ENCODE measurements around the gene ALCAM.
"Not testable (repeated sequence)": the region's sequence is repeated elsewhere in the genome, so short reads cannot be mapped to it uniquely, and the experiment has no call there.

Gene ALCAM

GRCh38 chr3:105392598-105392997 is 25.9 kb downstream of the ALCAM start:
- not testable (repeated sequence) for DNase-seq

GRCh38 chr3:105394177-105394576 is 27.5 kb downstream of the ALCAM start:
- no peak for DNase-seq

- peak; percentile 72 for DNase-seq
Observed at GRCh38 chr3:105397974-105398373, 31.3 kb downstream of the ALCAM start.

GRCh38 chr3:105398437-105398836 is 31.7 kb downstream of the ALCAM start:
- DNase-seq = peak; percentile 73

- DNase-seq = peak; percentile 20
Observed at GRCh38 chr3:105399062-105399461, 32.4 kb downstream of the ALCAM start.

GRCh38 chr3:105399611-105400010 is 32.9 kb downstream of the ALCAM start:
- DNase-seq = no peak

GRCh38 chr3:105401254-105401653 is 34.5 kb downstream of the ALCAM start:
- DNase-seq = no peak

- no peak for DNase-seq
Observed at GRCh38 chr3:105401691-105402149, 35.0 kb downstream of the ALCAM start.

- no peak for DNase-seq
Observed at GRCh38 chr3:105402287-105402801, 35.6 kb downstream of the ALCAM start.

- not testable (repeated sequence) for DNase-seq
Observed at GRCh38 chr3:105403034-105403433, 36.3 kb downstream of the ALCAM start.

GRCh38 chr3:105406268-105406667 is 39.6 kb downstream of the ALCAM start:
- DNase-seq = no peak

GRCh38 chr3:105409364-105409763 is 42.7 kb downstream of the ALCAM start:
- DNase-seq = no peak

GRCh38 chr3:105413343-105413887 is 46.7 kb downstream of the ALCAM start:
- no peak for DNase-seq

GRCh38 chr3:105414841-105415240 is 48.1 kb downstream of the ALCAM start:
- DNase-seq = peak; percentile 44

GRCh38 chr3:105415951-105416350 is 49.2 kb downstream of the ALCAM start:
- DNase-seq = no peak

- DNase-seq = no peak
Observed at GRCh38 chr3:105417525-105418289, 51.0 kb downstream of the ALCAM start.

GRCh38 chr3:105422645-105423044 is 55.9 kb downstream of the ALCAM start:
- no peak for DNase-seq

GRCh38 chr3:105423397-105423796 is 56.7 kb downstream of the ALCAM start:
- DNase-seq = no peak

GRCh38 chr3:105424412-105425152 is 57.9 kb downstream of the ALCAM start:
- no peak for DNase-seq

- no peak for DNase-seq
Observed at GRCh38 chr3:105425153-105425502, 58.4 kb downstream of the ALCAM start.

GRCh38 chr3:105427332-105427731 is 60.6 kb downstream of the ALCAM start:
- peak; percentile 29 for DNase-seq

- DNase-seq = peak; percentile 93
Observed at GRCh38 chr3:105429034-105429762, 62.5 kb downstream of the ALCAM start.

GRCh38 chr3:105430455-105430854 is 63.7 kb downstream of the ALCAM start:
- no peak for DNase-seq
